Keratinocyte (primary cell): ENCODE measurements around the gene PRKAG2.

Experiments
- EZH2 ChIP-seq: IDR thresholded peaks from one replicate; pipeline ENCODE4 v1.6.1; 2012; ENCODE audit warnings: inconsistent platforms, mild to moderate bottlenecking, low read length, moderate library complexity
- TF ChIP-seq, protein P1 (sequence below), 3 experiments: IDR thresholded peaks in 1 of 3; conservative IDR thresholded peaks in 1 of 3; optimal IDR thresholded peaks in 1 of 3; 2 replicates in 2 of 3; 3 replicates in 1 of 3; pipeline versions ENCODE3 to v1.5.1; 2011; ENCODE audit warnings: low read length in 3 of 3, mild to moderate bottlenecking in 3 of 3, moderate library complexity in 2 of 3, control low read depth in 1 of 3, inconsistent platforms in 1 of 3; ENCODE audit not compliant: insufficient read depth in 2 of 3; ENCODE audit errors: extremely low read depth in 1 of 3

DNA sequence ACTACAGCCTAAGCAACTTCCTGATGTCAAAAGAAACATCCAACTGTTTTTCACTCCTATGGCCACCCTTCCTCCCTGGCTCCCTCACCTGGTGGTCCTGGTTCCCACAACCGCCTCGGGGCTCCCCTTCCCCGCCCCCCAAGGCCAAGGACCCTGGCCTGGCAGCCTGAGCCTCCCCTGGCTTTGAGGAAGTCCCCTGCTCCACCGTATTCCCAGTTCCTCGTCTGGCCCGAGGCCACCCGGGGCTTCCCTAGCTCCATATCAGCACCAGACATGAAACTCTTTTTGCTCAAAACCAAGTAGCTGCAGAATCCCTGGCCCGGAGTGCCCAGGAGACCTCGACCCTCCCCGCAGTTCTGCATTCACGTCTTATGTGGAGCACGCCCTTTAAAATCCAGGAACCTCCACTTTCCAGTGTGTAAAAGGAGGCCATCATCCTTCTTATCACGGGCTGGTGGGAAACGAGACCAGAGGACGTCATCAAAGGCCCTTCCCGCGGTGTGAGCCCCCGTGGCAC lies 82.9 kb downstream of the PRKAG2 start:
- TF ChIP-seq, protein P1, sequence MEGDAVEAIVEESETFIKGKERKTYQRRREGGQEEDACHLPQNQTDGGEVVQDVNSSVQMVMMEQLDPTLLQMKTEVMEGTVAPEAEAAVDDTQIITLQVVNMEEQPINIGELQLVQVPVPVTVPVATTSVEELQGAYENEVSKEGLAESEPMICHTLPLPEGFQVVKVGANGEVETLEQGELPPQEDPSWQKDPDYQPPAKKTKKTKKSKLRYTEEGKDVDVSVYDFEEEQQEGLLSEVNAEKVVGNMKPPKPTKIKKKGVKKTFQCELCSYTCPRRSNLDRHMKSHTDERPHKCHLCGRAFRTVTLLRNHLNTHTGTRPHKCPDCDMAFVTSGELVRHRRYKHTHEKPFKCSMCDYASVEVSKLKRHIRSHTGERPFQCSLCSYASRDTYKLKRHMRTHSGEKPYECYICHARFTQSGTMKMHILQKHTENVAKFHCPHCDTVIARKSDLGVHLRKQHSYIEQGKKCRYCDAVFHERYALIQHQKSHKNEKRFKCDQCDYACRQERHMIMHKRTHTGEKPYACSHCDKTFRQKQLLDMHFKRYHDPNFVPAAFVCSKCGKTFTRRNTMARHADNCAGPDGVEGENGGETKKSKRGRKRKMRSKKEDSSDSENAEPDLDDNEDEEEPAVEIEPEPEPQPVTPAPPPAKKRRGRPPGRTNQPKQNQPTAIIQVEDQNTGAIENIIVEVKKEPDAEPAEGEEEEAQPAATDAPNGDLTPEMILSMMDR (optimal IDR thresholded peaks at IDR 0.05 in 1 of 3, IDR thresholded peaks at IDR 0.05 in 1 of 3, conservative IDR thresholded peaks at IDR 0.05 in 1 of 3; ENCODE audit: extremely low read depth in 1 of 3, insufficient read depth in 2 of 3, low read length in 3 of 3): no peak
- no peak for TF ChIP-seq EZH2
